Measurements from ENCODE around the gene OXTR. TPM values are rescaled to one million over a fixed set of nuclear protein-coding genes. Genes with fewer than 3 reads are reported as not detected.

The OXTR gene
- total RNA-seq, 1 experiment from 2014 or later: 0.03 TPM

GRCh38 chr3:8755097-8755496 lies 14.3 kb downstream of the OXTR start:
- in situ Hi-C loops (cut with HindIII; ENCODE audit: low pct_unique_long_range_greater_than_20kb, low sequenced_read_pairs): no loop called here
- no peak for DNase-seq (ENCODE audit: low read depth, low spot score)

GRCh38 chr3:8752832-8753231 lies 16.6 kb downstream of the OXTR start:
- DNase-seq (ENCODE audit: low read depth, low spot score): no peak
- in situ Hi-C loops (cut with HindIII; ENCODE audit: low pct_unique_long_range_greater_than_20kb, low sequenced_read_pairs): no loop called here

- in situ Hi-C loops (cut with HindIII; ENCODE audit: low pct_unique_long_range_greater_than_20kb, low sequenced_read_pairs): no loop called here
- no peak for DNase-seq (ENCODE audit: low read depth, low spot score)
Observed at GRCh38 chr3:8749316-8749715, 20.1 kb downstream of the OXTR start.

- in situ Hi-C loops (cut with HindIII; ENCODE audit: low pct_unique_long_range_greater_than_20kb, low sequenced_read_pairs): no loop called here
- no peak for DNase-seq (ENCODE audit: low read depth, low spot score)
Observed at GRCh38 chr3:8746780-8747345, 22.6 kb downstream of the OXTR start.

- in situ Hi-C loops (cut with HindIII; ENCODE audit: low pct_unique_long_range_greater_than_20kb, low sequenced_read_pairs): no loop called here
- DNase-seq (ENCODE audit: low read depth, low spot score): no peak
Observed at GRCh38 chr3:8745619-8746370, 23.6 kb downstream of the OXTR start.

- in situ Hi-C loops (cut with HindIII; ENCODE audit: low pct_unique_long_range_greater_than_20kb, low sequenced_read_pairs): no loop called here
Observed at GRCh38 chr3:8743911-8744310, 25.5 kb downstream of the OXTR start.

GRCh38 chr3:8743021-8743601 lies 26.3 kb downstream of the OXTR start:
- in situ Hi-C loops (cut with HindIII; ENCODE audit: low pct_unique_long_range_greater_than_20kb, low sequenced_read_pairs): no loop called here
- no peak for DNase-seq (ENCODE audit: low read depth, low spot score)

More at GRCh38 chr3:8743911-8744310, 25.5 kb downstream of the OXTR start:
- DNase-seq (ENCODE audit: low read depth, low spot score): no peak

- no peak for DNase-seq (ENCODE audit: low read depth, low spot score)
- in situ Hi-C loops (cut with HindIII; ENCODE audit: low pct_unique_long_range_greater_than_20kb, low sequenced_read_pairs): no loop called here
Observed at GRCh38 chr3:8741581-8742261, 27.7 kb downstream of the OXTR start.

- in situ Hi-C loops (cut with HindIII; ENCODE audit: low pct_unique_long_range_greater_than_20kb, low sequenced_read_pairs): no loop called here
- DNase-seq (ENCODE audit: low read depth, low spot score): no peak
Observed at GRCh38 chr3:8739757-8740504, 29.5 kb downstream of the OXTR start.

GRCh38 chr3:8738639-8739038 lies 30.8 kb downstream of the OXTR start:
- DNase-seq (ENCODE audit: low read depth, low spot score): no peak
- in situ Hi-C loops (cut with HindIII; ENCODE audit: low pct_unique_long_range_greater_than_20kb, low sequenced_read_pairs): no loop called here

GRCh38 chr3:8737823-8738222 lies 31.6 kb downstream of the OXTR start:
- in situ Hi-C loops (cut with HindIII; ENCODE audit: low pct_unique_long_range_greater_than_20kb, low sequenced_read_pairs): no loop called here
- DNase-seq (ENCODE audit: low read depth, low spot score): no peak

- in situ Hi-C loops (cut with HindIII; ENCODE audit: low pct_unique_long_range_greater_than_20kb, low sequenced_read_pairs): no loop called here
- no peak for DNase-seq (ENCODE audit: low read depth, low spot score)
Observed at GRCh38 chr3:8737301-8737700, 32.1 kb downstream of the OXTR start.

- in situ Hi-C loops (cut with HindIII; ENCODE audit: low pct_unique_long_range_greater_than_20kb, low sequenced_read_pairs): no loop called here
- no peak for DNase-seq (ENCODE audit: low read depth, low spot score)
Observed at GRCh38 chr3:8736436-8736835, 33.0 kb downstream of the OXTR start.

- in situ Hi-C loops (cut with HindIII; ENCODE audit: low pct_unique_long_range_greater_than_20kb, low sequenced_read_pairs): no loop called here
- no peak for DNase-seq (ENCODE audit: low read depth, low spot score)
Observed at GRCh38 chr3:8734908-8735307, 34.5 kb downstream of the OXTR start.

- no peak for DNase-seq (ENCODE audit: low read depth, low spot score)
- in situ Hi-C loops (cut with HindIII; ENCODE audit: low pct_unique_long_range_greater_than_20kb, low sequenced_read_pairs): no loop called here
Observed at GRCh38 chr3:8734137-8734878, 35.1 kb downstream of the OXTR start.

GRCh38 chr3:8733332-8734094 lies 35.9 kb downstream of the OXTR start, which contains the start of gene CAV3:
TSS of gene CAV3 (plus strand) at chr3:8733802. CDS start at chr3:8733877, 75 bp downstream.
- in situ Hi-C loops (cut with HindIII; ENCODE audit: low pct_unique_long_range_greater_than_20kb, low sequenced_read_pairs): no loop called here
- DNase-seq (ENCODE audit: low read depth, low spot score): no peak

- DNase-seq (ENCODE audit: low read depth, low spot score): no peak
- in situ Hi-C loops (cut with HindIII; ENCODE audit: low pct_unique_long_range_greater_than_20kb, low sequenced_read_pairs): no loop called here
Observed at GRCh38 chr3:8732413-8732812, 37.0 kb downstream of the OXTR start.
